Neural cell (in vitro differentiated cells): ENCODE data around the gene ZXDC. TPM values are rescaled to one million over a fixed set of nuclear protein-coding genes. Genes with fewer than 3 reads are reported as not detected.

ENCODE experiments used
- H2AFZ ChIP-seq: fragments of 200-600, 300-800 bp; sonication (generic), shearing (Covaris generic); 2 replicates; pipeline ENCODE4 v1.6.0; 2014; ENCODE audit warnings: low read depth, mild to moderate bottlenecking, antibody characterized with exemption, low read length, moderate library complexity
- H3F3A ChIP-seq: fragments of 200-600 bp; shearing (Covaris generic); 2 replicates; pipeline ENCODE4 v1.6.1; 2016; ENCODE audit warnings: mild to moderate bottlenecking, moderate library complexity, mixed read lengths, antibody characterized with exemption, low read length; ENCODE audit not compliant: insufficient read depth, poor library complexity, severe bottlenecking
- H3K27ac ChIP-seq: fragments of 200-600, 300-800 bp; sonication (generic), shearing (Covaris generic); 2 replicates; pipeline ENCODE4 v1.5.1; 2014; ENCODE audit warnings: mild to moderate bottlenecking, low read length, moderate library complexity
- H3K27me3 ChIP-seq: fragments of 300-800, 200-600 bp; sonication (generic), shearing (Covaris generic); 2 replicates; pipeline ENCODE4 v1.6.0; 2014; ENCODE audit warnings: mild to moderate bottlenecking, low read depth, low read length, moderate library complexity; ENCODE audit not compliant: insufficient read depth
- H3K36me3 ChIP-seq: fragments of 300-800, 200-600 bp; sonication (generic), shearing (Covaris generic); 2 replicates; pipeline ENCODE4 v1.5.1; 2014; ENCODE audit warnings: mild to moderate bottlenecking, antibody characterized with exemption, low read length, moderate library complexity; ENCODE audit not compliant: insufficient read depth
- H3K4me2 ChIP-seq: fragments of 300-800, 200-600 bp; sonication (generic), shearing (Covaris generic); 2 replicates; pipeline ENCODE4 v1.6.0; 2014; ENCODE audit warnings: mild to moderate bottlenecking, low read length
- H3K4me3 ChIP-seq: fragments of 300-800, 200-600 bp; sonication (generic), shearing (Covaris generic); 2 replicates; pipeline ENCODE4 v1.5.1; 2014; ENCODE audit warnings: mild to moderate bottlenecking, low read length, moderate library complexity
- H3K79me2 ChIP-seq: fragments of 200-600 bp; shearing (Covaris generic); replicated peaks from 2 replicates; pipeline ENCODE4 v1.6.0; 2014; ENCODE audit warnings: mild to moderate bottlenecking, low read length, moderate library complexity; ENCODE audit not compliant: insufficient read depth
- H3K9ac ChIP-seq: fragments of 300-800, 200-600 bp; sonication (generic), shearing (Covaris generic); 2 replicates; pipeline ENCODE4 v1.6.1; 2016; ENCODE audit warnings: mild to moderate bottlenecking, low read length, mixed read lengths
- H3K9me2 ChIP-seq: fragments of 200-600 bp; shearing (Covaris generic); 2 replicates; pipeline ENCODE4 v1.6.1; 2016; ENCODE audit warnings: mild to moderate bottlenecking, low read length, mixed read lengths; ENCODE audit not compliant: insufficient read depth
- H3K9me3 ChIP-seq: fragments of 200-600, 300-800 bp; sonication (generic), shearing (Covaris generic); 2 replicates; pipeline ENCODE4 v1.6.1; 2016; ENCODE audit warnings: mild to moderate bottlenecking, mixed run types, low read length, moderate library complexity, mixed read lengths
- H4K20me1 ChIP-seq: fragments of 200-600 bp; shearing (Covaris generic); 2 replicates; pipeline ENCODE4 v1.6.1; 2016; ENCODE audit warnings: mild to moderate bottlenecking, mixed run types; ENCODE audit not compliant: insufficient read depth
- EP300 ChIP-seq: fragments of 450-650 bp; conservative IDR thresholded peaks from 2 replicates; pipeline ENCODE4 v1.6.1; 2014; ENCODE audit warnings: antibody characterized with exemption, mild to moderate bottlenecking, moderate library complexity; ENCODE audit not compliant: poor library complexity, severe bottlenecking
- EZH2 ChIP-seq: fragments of 200-600, 300-800 bp; shearing (Covaris generic), sonication (generic); IDR thresholded peaks from 2 replicates; pipeline ENCODE4 v1.6.1; 2014; ENCODE audit warnings: antibody characterized with exemption, low read length, borderline replicate concordance, mild to moderate bottlenecking; ENCODE audit not compliant: insufficient read depth, poor library complexity, severe bottlenecking
- MXI1 ChIP-seq: fragments of 450-650 bp; conservative IDR thresholded peaks from 2 replicates; pipeline ENCODE4 v1.6.1; 2014; ENCODE audit warnings: antibody characterized with exemption, mild to moderate bottlenecking; ENCODE audit not compliant: poor library complexity, severe bottlenecking
- POLR2AphosphoS5 ChIP-seq: IDR thresholded peaks from 2 replicates; pipeline ENCODE4 v1.6.1; 2012
- RAD21 ChIP-seq: fragments of 450-650 bp; conservative IDR thresholded peaks from 2 replicates; pipeline ENCODE4 v1.6.1; 2014; ENCODE audit warnings: antibody characterized with exemption, mild to moderate bottlenecking, moderate library complexity
- SMC3 ChIP-seq: fragments of 450-650 bp; conservative IDR thresholded peaks from 2 replicates; pipeline ENCODE4 v1.6.1; 2014; ENCODE audit warnings: antibody characterized with exemption, mild to moderate bottlenecking, moderate library complexity; ENCODE audit not compliant: poor library complexity
- TAF1 ChIP-seq: IDR thresholded peaks from 2 replicates; pipeline ENCODE4 v1.6.1; 2012; ENCODE audit warnings: low read depth
- polyA plus RNA-seq: library from polyadenylated mRNA; depleted of rRNA; stranded (reverse); fragments of >200 nt; gene quantifications from 2 replicates; pipeline ENCODE4 v1.2.3, GENCODE V29; 2014
- TF ChIP-seq, protein P1 (sequence below): IDR thresholded peaks from 2 replicates; pipeline ENCODE4 v1.6.1; 2012; ENCODE audit warnings: borderline replicate concordance
- TF ChIP-seq, protein P2 (sequence below): fragments of 450-650 bp; IDR thresholded peaks from 2 replicates; pipeline ENCODE4 v1.5.1; 2014; ENCODE audit warnings: antibody characterized with exemption, mild to moderate bottlenecking, moderate library complexity; ENCODE audit not compliant: poor library complexity, severe bottlenecking

The ZXDC gene
- polyA plus RNA-seq, 1 donor from 2014 or later, result 22.2 TPM

DNA sequence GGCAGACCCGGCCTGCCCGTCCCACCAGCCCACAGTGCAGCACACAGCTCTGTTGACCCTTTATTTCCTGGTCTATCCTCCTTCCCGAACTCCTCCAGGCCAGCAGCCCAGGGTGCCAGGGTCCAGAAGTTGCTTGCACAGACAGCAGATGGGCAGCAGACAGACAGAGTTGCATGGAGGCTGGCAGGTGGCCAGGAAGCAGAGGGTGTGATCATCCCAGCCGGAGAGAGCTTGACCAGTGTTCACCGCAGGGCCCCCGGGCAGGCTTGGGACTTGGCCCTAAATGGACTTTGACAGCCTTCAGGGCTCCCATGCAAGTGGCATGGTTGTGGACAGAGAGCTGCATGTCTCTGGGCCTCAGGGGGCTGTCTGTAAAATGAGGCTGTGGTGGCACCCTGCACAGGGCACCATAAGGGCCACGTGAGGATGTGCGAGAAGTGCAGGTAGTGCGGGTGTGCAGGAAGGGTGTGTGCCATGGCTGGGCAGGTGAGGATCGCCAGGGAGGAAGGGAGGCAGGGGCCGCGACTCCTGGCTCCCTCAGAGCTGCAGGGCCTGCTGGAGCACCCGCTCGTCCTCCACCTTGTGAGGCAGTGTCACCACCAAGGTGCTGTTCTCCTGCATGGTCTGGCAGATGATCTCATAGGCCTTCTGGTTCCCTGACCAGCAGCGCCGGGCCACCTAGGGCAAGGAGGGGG, 6.3 kb upstream of the ZXDC start:
- TF ChIP-seq SMC3 (no peak), POLR2AphosphoS5 (no peak), MXI1 (no peak), EZH2 (no peak), TAF1 (no peak), RAD21 (no peak)
- TF ChIP-seq, protein P1, sequence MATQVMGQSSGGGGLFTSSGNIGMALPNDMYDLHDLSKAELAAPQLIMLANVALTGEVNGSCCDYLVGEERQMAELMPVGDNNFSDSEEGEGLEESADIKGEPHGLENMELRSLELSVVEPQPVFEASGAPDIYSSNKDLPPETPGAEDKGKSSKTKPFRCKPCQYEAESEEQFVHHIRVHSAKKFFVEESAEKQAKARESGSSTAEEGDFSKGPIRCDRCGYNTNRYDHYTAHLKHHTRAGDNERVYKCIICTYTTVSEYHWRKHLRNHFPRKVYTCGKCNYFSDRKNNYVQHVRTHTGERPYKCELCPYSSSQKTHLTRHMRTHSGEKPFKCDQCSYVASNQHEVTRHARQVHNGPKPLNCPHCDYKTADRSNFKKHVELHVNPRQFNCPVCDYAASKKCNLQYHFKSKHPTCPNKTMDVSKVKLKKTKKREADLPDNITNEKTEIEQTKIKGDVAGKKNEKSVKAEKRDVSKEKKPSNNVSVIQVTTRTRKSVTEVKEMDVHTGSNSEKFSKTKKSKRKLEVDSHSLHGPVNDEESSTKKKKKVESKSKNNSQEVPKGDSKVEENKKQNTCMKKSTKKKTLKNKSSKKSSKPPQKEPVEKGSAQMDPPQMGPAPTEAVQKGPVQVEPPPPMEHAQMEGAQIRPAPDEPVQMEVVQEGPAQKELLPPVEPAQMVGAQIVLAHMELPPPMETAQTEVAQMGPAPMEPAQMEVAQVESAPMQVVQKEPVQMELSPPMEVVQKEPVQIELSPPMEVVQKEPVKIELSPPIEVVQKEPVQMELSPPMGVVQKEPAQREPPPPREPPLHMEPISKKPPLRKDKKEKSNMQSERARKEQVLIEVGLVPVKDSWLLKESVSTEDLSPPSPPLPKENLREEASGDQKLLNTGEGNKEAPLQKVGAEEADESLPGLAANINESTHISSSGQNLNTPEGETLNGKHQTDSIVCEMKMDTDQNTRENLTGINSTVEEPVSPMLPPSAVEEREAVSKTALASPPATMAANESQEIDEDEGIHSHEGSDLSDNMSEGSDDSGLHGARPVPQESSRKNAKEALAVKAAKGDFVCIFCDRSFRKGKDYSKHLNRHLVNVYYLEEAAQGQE, result no peak
- TF ChIP-seq, protein P2, sequence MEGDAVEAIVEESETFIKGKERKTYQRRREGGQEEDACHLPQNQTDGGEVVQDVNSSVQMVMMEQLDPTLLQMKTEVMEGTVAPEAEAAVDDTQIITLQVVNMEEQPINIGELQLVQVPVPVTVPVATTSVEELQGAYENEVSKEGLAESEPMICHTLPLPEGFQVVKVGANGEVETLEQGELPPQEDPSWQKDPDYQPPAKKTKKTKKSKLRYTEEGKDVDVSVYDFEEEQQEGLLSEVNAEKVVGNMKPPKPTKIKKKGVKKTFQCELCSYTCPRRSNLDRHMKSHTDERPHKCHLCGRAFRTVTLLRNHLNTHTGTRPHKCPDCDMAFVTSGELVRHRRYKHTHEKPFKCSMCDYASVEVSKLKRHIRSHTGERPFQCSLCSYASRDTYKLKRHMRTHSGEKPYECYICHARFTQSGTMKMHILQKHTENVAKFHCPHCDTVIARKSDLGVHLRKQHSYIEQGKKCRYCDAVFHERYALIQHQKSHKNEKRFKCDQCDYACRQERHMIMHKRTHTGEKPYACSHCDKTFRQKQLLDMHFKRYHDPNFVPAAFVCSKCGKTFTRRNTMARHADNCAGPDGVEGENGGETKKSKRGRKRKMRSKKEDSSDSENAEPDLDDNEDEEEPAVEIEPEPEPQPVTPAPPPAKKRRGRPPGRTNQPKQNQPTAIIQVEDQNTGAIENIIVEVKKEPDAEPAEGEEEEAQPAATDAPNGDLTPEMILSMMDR, result no peak
- Histone ChIP-seq H3F3A (no peaks in the 10 kb centered on the region), H3K4me3 (no peak overlapping the region), H3K9ac (no peak overlapping the region), H3K9me2 (no peaks in the 10 kb centered on the region), H3K9me3 (no peaks in the 10 kb centered on the region), H4K20me1 (no peaks in the 10 kb centered on the region), H3K4me2 (no peak overlapping the region), H3K27me3 (no peaks in the 10 kb centered on the region), H3K79me2 (no peaks in the 10 kb centered on the region), H3K27ac (no peak overlapping the region), H2AFZ (no peak overlapping the region), H3K36me3 (no peaks in the 10 kb centered on the region)

DNA sequence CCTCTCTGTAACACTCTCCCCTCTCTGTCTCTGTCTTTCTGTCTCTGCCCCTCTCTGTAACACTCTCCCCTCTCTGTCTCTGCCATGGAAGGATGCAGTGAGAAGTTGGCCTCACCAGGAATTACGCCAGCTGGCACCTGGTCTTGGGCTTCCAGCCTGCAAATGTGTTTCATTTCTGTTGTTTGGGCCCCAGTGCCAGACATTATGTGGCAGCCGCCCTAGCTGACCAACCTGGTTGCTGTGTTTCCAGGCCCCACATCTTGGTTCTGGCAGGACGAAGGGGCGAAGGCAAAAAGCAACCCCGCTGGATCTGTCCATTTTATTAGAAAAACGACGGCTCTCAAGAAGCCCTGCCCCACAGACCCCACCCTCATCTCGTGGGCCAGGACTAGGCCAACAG, 5.2 kb upstream of the ZXDC start:
- no peaks in the 10 kb centered on the region for H3K9me2 ChIP-seq
- H3K79me2 ChIP-seq, result no peaks in the 10 kb centered on the region
- no peaks in the 10 kb centered on the region for H3K9me3 ChIP-seq
- H3F3A ChIP-seq, result no peaks in the 10 kb centered on the region
- H3K9ac ChIP-seq, result no peak overlapping the region
- H3K4me3 ChIP-seq, result no peak overlapping the region
- H3K36me3 ChIP-seq, result no peaks in the 10 kb centered on the region
- H3K27me3 ChIP-seq, result no peaks in the 10 kb centered on the region
- no peak overlapping the region for H2AFZ ChIP-seq
- H4K20me1 ChIP-seq, result no peaks in the 10 kb centered on the region
- H3K4me2 ChIP-seq, result no peak overlapping the region
- H3K27ac ChIP-seq, result no peak overlapping the region
- TF ChIP-seq TAF1 (no peak), EP300 (no peak), RAD21 (no peak), EZH2 (no peak), SMC3 (no peak), POLR2AphosphoS5 (no peak), MXI1 (no peak)
- TF ChIP-seq, protein P1, result no peak
